H1 (cell line): Measurements from ENCODE around the gene ABI2. TPM values are rescaled to one million over a fixed set of nuclear protein-coding genes. Genes with fewer than 3 reads are reported as not detected.

Experiments
- CTCF ChIA-PET: fragments of 300-600 bp; sonication (Branson Sonifier 250); formaldehyde crosslinking; loops from one replicate; lab custom pipeline; 2021; ENCODE audit not compliant: partially characterized antibody; lab: Charles Lee
- POLR2A ChIA-PET: fragments of 300-600 bp; sonication (Branson Sonifier 250); formaldehyde crosslinking; loops from one replicate; lab custom pipeline; 2021; ENCODE audit warnings: inconsistent platforms; ENCODE audit not compliant: partially characterized antibody; lab: Charles Lee
- DNase-seq, 2 experiments: peaks; one replicate each; pipeline versions ENCODE4 v3.0.0 to v3.0.0-alpha.2; 2010 to 2022; ENCODE audit warnings: low spot score in 2 of 2, low read depth in 1 of 2, mixed read lengths in 1 of 2
- FAIRE-seq: peaks from 2 replicates; lab custom pipeline; 2011; peaks lifted over from hg19 to GRCh38; lab: Jason Lieb, UNC
- H2AFZ ChIP-seq: 2 replicates; pipeline ENCODE4 v1.8.1; 2012; ENCODE audit warnings: low read length, inconsistent platforms
- H2AK5ac ChIP-seq: 2 replicates; pipeline ENCODE4 v1.6.1; 2013; ENCODE audit warnings: low read depth, low read length
- H2BK120ac ChIP-seq: replicated peaks from 2 replicates; pipeline ENCODE3; 2013; ENCODE audit warnings: low read depth, low read length, inconsistent platforms
- H2BK12ac ChIP-seq: 2 replicates; pipeline ENCODE4 v1.6.1; 2013; ENCODE audit warnings: low read depth, low read length
- H2BK15ac ChIP-seq: 2 replicates; pipeline ENCODE4 v1.6.1; 2013; ENCODE audit warnings: low read length
- H2BK20ac ChIP-seq: 2 replicates; pipeline ENCODE4 v1.6.1; 2013; ENCODE audit warnings: low read length
- H2BK5ac ChIP-seq: 2 replicates; pipeline ENCODE4 v1.6.1; 2013; ENCODE audit warnings: low read depth, low read length
- H3K14ac ChIP-seq: 2 replicates; pipeline ENCODE4 v1.6.1; 2013; ENCODE audit warnings: inconsistent platforms; ENCODE audit not compliant: insufficient read length
- H3K18ac ChIP-seq: 2 replicates; pipeline ENCODE4 v1.6.1; 2013; ENCODE audit warnings: low read length; ENCODE audit errors: extremely low read depth
- H3K23ac ChIP-seq: 2 replicates; pipeline ENCODE4 v1.6.1; 2013; ENCODE audit warnings: inconsistent platforms; ENCODE audit not compliant: insufficient read length
- H3K23me2 ChIP-seq: 2 replicates; pipeline ENCODE4 v1.6.1; 2013; ENCODE audit warnings: low read depth, low read length
- H3K27ac ChIP-seq: 2 replicates; pipeline ENCODE4 v1.6.1; 2011; ENCODE audit warnings: low read depth, low read length, inconsistent platforms
- H3K27me3 ChIP-seq, 4 experiments: replicated peaks in 1 of 4; 1 replicate in 1 of 4; 2 replicates in 3 of 4; pipeline versions ENCODE4 v1.6.1 to v1.8.1; 2011 to 2013; ENCODE audit warnings: low read length in 3 of 4, mild to moderate bottlenecking in 3 of 4, inconsistent platforms in 2 of 4, mixed read lengths in 2 of 4, moderate library complexity in 1 of 4; ENCODE audit not compliant: control insufficient read depth in 3 of 4, insufficient read depth in 3 of 4; ENCODE audit errors: extremely low read depth in 1 of 4
- H3K36me3 ChIP-seq, 4 experiments: 2 replicates each; pipeline versions ENCODE4 v1.6.1 to v1.8.1; 2011 to 2013; ENCODE audit warnings: mild to moderate bottlenecking in 4 of 4, low read length in 3 of 4, moderate library complexity in 2 of 4, control low read depth in 1 of 4, inconsistent platforms in 1 of 4; ENCODE audit not compliant: insufficient read depth in 4 of 4, control insufficient read depth in 2 of 4
- H3K4ac ChIP-seq: replicated peaks from 2 replicates; pipeline ENCODE3; 2013; ENCODE audit warnings: low read length, low read depth, mixed read lengths, inconsistent platforms; ENCODE audit not compliant: insufficient read length
- H3K4me1 ChIP-seq, 4 experiments: replicated peaks in 1 of 4; 1 replicate in 1 of 4; 2 replicates in 3 of 4; pipeline versions ENCODE4 v1.6.1 to v1.8.1; 2011 to 2013; ENCODE audit warnings: low read length in 3 of 4, inconsistent platforms in 2 of 4, mixed read lengths in 1 of 4; ENCODE audit not compliant: insufficient read depth in 4 of 4, control insufficient read depth in 3 of 4
- H3K4me2 ChIP-seq, 2 experiments: 2 replicates each; pipeline versions ENCODE4 v1.6.1 to v1.8.1; 2011 to 2013; ENCODE audit warnings: low read depth in 2 of 2, low read length in 2 of 2, control low read depth in 1 of 2, inconsistent platforms in 1 of 2, mild to moderate bottlenecking in 1 of 2; ENCODE audit not compliant: insufficient read depth in 1 of 2
- H3K4me3 ChIP-seq, 4 experiments: fragments of 200-600, 300-600 bp in 1 of 4; sonication (generic), shearing (Covaris generic), sonication (Bioruptor Twin) in 1 of 4; 2 replicates each; pipeline versions ENCODE4 v1.5.1 to v1.8.1; 2011 to 2016; ENCODE audit warnings: low read length in 4 of 4, low read depth in 3 of 4, control low read depth in 2 of 4, inconsistent platforms in 2 of 4, mild to moderate bottlenecking in 2 of 4, mixed read lengths in 1 of 4, moderate library complexity in 1 of 4; ENCODE audit not compliant: insufficient read depth in 2 of 4; ENCODE audit errors: extremely low read depth in 1 of 4
- H3K56ac ChIP-seq: replicated peaks from 2 replicates; pipeline ENCODE3; 2013; ENCODE audit warnings: low read depth, mild to moderate bottlenecking, mixed read lengths, low read length, inconsistent platforms; ENCODE audit not compliant: insufficient read length
- H3K79me1 ChIP-seq: 2 replicates; pipeline ENCODE4 v1.6.1; 2013; ENCODE audit warnings: low read depth, low read length, control low read depth
- H3K79me2 ChIP-seq, 2 experiments: 2 replicates each; pipeline versions ENCODE4 v1.6.1 to v1.8.1; 2012 to 2013; ENCODE audit warnings: low read length in 2 of 2, mild to moderate bottlenecking in 2 of 2, inconsistent platforms in 1 of 2; ENCODE audit not compliant: insufficient read depth in 2 of 2, control insufficient read depth in 1 of 2
- H3K9ac ChIP-seq, 4 experiments: replicated peaks in 1 of 4; 1 replicate in 1 of 4; 2 replicates in 3 of 4; pipeline versions ENCODE4 v1.6.1 to v1.8.1; 2011 to 2013; ENCODE audit warnings: low read depth in 3 of 4, low read length in 3 of 4, control low read depth in 2 of 4, mild to moderate bottlenecking in 2 of 4, moderate library complexity in 2 of 4, inconsistent platforms in 1 of 4; ENCODE audit errors: extremely low read depth in 1 of 4
- H3K9me3 ChIP-seq, 2 experiments: 2 replicates each; pipeline versions ENCODE4 v1.6.1 to v1.8.1; 2012 to 2013; ENCODE audit warnings: mild to moderate bottlenecking in 2 of 2, moderate library complexity in 2 of 2, control low read depth in 1 of 2, inconsistent platforms in 1 of 2, low read depth in 1 of 2, low read length in 1 of 2, mixed read lengths in 1 of 2; ENCODE audit not compliant: insufficient read depth in 2 of 2
- H4K20me1 ChIP-seq, 2 experiments: replicated peaks in 1 of 2; 2 replicates each; pipeline versions ENCODE3 to v1.8.1; 2011 to 2013; ENCODE audit warnings: inconsistent platforms in 2 of 2, low read length in 2 of 2, mild to moderate bottlenecking in 1 of 2; ENCODE audit not compliant: insufficient read depth in 2 of 2, control insufficient read depth in 1 of 2
- H4K5ac ChIP-seq: 2 replicates; pipeline ENCODE4 v1.6.1; 2013; ENCODE audit warnings: low read length, low read depth, mixed read lengths, inconsistent platforms; ENCODE audit not compliant: insufficient read length
- H4K8ac ChIP-seq: 2 replicates; pipeline ENCODE4 v1.8.0; 2013; ENCODE audit warnings: mild to moderate bottlenecking, moderate library complexity, low read length, inconsistent platforms; ENCODE audit not compliant: insufficient read depth; ENCODE audit errors: extremely low read depth
- H4K91ac ChIP-seq: replicated peaks from 2 replicates; pipeline ENCODE3; 2013; ENCODE audit warnings: low read length, mixed read lengths, inconsistent platforms; ENCODE audit not compliant: insufficient read length
- CEBPB ChIP-seq: IDR thresholded peaks from 2 replicates; pipeline ENCODE4 v1.6.1; 2012; ENCODE audit warnings: low read depth, low read length
- EGR1 ChIP-seq: IDR thresholded peaks from 2 replicates; pipeline ENCODE4 v1.6.1; 2011; ENCODE audit warnings: low read depth, low read length, borderline replicate concordance
- RFX5 ChIP-seq: IDR thresholded peaks from 2 replicates; pipeline ENCODE4 v1.6.1; 2011; ENCODE audit warnings: low read depth, low read length, improper control_type of control experiment, borderline replicate concordance
- WGBS, 2 experiments: shearing (Covaris generic) in 1 of 2; methylation state at CpG; one replicate each; pipeline versions ENCODE4 v1.1.6 to v1.1.7; 2013 to 2015; ENCODE audit warnings: low lambda C conversion rate in 2 of 2, mixed read lengths in 2 of 2, inconsistent platforms in 1 of 2, low coverage in 1 of 2, missing lambda C conversion rate in 1 of 2; ENCODE audit not compliant: insufficient replicate concordance in 2 of 2, insufficient coverage in 1 of 2, insufficient read length in 1 of 2; ENCODE audit errors: extremely low coverage in 1 of 2, missing lambda C conversion rate in 1 of 2; 5-methylcytosine and 5-hydroxymethylcytosine counted together
- polyA plus RNA-seq, 7 experiments: library from polyadenylated mRNA; depleted of rRNA in 3 of 7; stranded (reverse) in 5 of 7; unstranded in 2 of 7; fragments of >200 nt in 5 of 7; fragments of 200-250 nt in 2 of 7; gene quantifications; 1 replicate in 5 of 7; 2 replicates in 1 of 7; 4 replicates in 1 of 7; pipeline versions ENCODE4 v1.2.1 to v1.2.3, GENCODE V29; 2011 to 2013; ENCODE audit warnings: missing spikeins in 2 of 7, mixed read lengths in 2 of 7
- total RNA-seq: library from RNA; stranded (reverse); fragmentation: NEBNext Ultra II Directional; extraction: Animal tissue kit (Norgen Biotek cat#: 25700); gene quantifications from 2 replicates; pipeline ENCODE4 v1.2.1, GENCODE V29; 2021
- TF ChIP-seq, protein P1 (sequence below): IDR thresholded peaks from 2 replicates; pipeline ENCODE4 v1.6.1; 2012; ENCODE audit warnings: low read length, inconsistent platforms

ABI2 gene
- total and polyA plus RNA-seq, 2 of the 8 experiments (the other 6 are each of a cell fraction or from before 2014, with no cell fraction given): 62.3 to 118 TPM

DNA sequence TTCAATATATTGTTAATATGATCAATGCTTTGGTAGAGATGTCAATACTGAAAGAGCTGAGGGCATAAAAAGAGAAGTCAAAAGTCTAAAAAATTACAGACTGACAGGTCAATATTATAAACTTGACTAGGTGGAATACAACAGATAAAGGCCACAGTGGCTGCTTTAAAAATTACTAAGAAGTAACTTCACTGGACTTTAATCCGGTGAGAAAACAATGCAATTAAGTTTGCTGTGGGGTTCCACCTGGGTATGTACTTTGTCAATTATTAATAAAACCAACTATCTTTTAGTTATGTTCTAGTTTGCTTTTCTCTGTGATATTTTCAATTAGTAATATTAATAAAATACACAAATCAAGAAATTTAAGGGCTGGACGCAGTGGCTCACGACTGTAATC lies 162.2 kb downstream of the ABI2 start:
- no peak for FAIRE-seq
- Histone ChIP-seq H3K14ac (no peak overlapping the region), H2AFZ (no peak overlapping the region), H3K18ac (no peak overlapping the region), H2BK20ac (no peak overlapping the region), H3K36me3 (peaks cover 0 to 20% (median 5%) of the 10 kb centered on the region in 4 experiments; a peak in 6 of 8 replicates), H4K20me1 (no peaks in the 10 kb centered on the region), H3K9me3 (no peaks in the 10 kb centered on the region), H2BK120ac (no peak overlapping the region), H2AK5ac (no peak overlapping the region), H3K56ac (no peak overlapping the region), H3K23me2 (no peaks in the 10 kb centered on the region), H3K4me3 (no peak overlapping the region), H2BK12ac (no peak overlapping the region), H4K91ac (no peak overlapping the region), H3K79me2 (no peaks in the 10 kb centered on the region), H2BK15ac (no peak overlapping the region), H3K27me3 (peaks cover 0 to 1% (median 0%) of the 10 kb centered on the region in 4 experiments; a peak in 1 of 7 replicates), H4K8ac (no peak overlapping the region), H3K4me2 (no peak overlapping the region), H2BK5ac (no peak overlapping the region), H3K27ac (no peak overlapping the region), H3K79me1 (no peaks in the 10 kb centered on the region; the same call in 1 of the 2 replicates), H3K23ac (no peak overlapping the region), H3K4ac (no peak overlapping the region), H3K4me1 (no peaks in the 10 kb centered on the region), H3K9ac (no peak overlapping the region), H4K5ac (no peak overlapping the region)
- TF ChIP-seq CEBPB: no peak
- TF ChIP-seq, protein P1, sequence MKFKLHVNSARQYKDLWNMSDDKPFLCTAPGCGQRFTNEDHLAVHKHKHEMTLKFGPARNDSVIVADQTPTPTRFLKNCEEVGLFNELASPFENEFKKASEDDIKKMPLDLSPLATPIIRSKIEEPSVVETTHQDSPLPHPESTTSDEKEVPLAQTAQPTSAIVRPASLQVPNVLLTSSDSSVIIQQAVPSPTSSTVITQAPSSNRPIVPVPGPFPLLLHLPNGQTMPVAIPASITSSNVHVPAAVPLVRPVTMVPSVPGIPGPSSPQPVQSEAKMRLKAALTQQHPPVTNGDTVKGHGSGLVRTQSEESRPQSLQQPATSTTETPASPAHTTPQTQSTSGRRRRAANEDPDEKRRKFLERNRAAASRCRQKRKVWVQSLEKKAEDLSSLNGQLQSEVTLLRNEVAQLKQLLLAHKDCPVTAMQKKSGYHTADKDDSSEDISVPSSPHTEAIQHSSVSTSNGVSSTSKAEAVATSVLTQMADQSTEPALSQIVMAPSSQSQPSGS: no peak
- TF ChIP-seq EGR1: no peak
- no peak for TF ChIP-seq RFX5
- ChIA-PET CTCF (interaction anchor here (0.7 to 1.8 kb wide), 2 partner anchors 278 to 419 kb away, joined by 3 to 4 read pairs; no protein-coding TSS in a partner anchor), POLR2A (no interaction called here)
- 94% methylated on average over 3 of the region's 3 CpGs; no CpG with 5 or more reads in 1 of the 2 experiments for whole genome bisulfite sequencing, 2 experiments
- DNase-seq: no peak
